ENCODE data around the gene IFT25. TPM values are rescaled to one million over a fixed set of nuclear protein-coding genes. Genes with fewer than 3 reads are reported as not detected.
"Not testable (repeated sequence)": the region's sequence is repeated elsewhere in the genome, so short reads cannot be mapped to it uniquely, and the experiment has no call there.

Gene IFT25
- total and polyA plus RNA-seq, 2 experiments from 2014 or later, result 28.2 to 109 TPM

DNA sequence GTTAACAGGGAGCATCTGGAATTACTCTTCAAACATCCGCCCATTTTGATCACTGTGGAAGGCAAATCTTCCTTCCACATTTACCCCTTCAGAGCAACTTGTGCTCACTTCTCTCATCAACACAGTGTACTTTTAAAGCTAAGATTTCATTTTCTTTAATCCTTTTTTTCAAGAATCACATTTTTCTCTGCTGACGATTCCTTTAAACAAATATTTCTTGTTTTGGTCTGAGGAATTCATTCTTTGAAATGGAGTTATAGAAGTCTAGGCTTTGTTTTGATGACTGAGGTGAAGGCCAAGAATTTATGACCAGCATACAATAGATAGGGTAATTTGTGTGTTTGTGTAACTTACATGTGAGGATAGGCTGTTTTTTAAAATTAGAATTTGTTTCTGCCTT is 26.2 kb upstream of the IFT25 start (continued):
- TF ChIP-seq, protein P1, sequence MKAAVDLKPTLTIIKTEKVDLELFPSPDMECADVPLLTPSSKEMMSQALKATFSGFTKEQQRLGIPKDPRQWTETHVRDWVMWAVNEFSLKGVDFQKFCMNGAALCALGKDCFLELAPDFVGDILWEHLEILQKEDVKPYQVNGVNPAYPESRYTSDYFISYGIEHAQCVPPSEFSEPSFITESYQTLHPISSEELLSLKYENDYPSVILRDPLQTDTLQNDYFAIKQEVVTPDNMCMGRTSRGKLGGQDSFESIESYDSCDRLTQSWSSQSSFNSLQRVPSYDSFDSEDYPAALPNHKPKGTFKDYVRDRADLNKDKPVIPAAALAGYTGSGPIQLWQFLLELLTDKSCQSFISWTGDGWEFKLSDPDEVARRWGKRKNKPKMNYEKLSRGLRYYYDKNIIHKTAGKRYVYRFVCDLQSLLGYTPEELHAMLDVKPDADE (IDR thresholded peaks at IDR 0.05), result no peak
- TF ChIP-seq NANOG (IDR thresholded peaks at IDR 0.05; ENCODE audit: borderline replicate concordance) (no peak), STAT1 (IDR thresholded peaks at IDR 0.05; ENCODE audit: unreplicated experiment) (no peak)

DNA sequence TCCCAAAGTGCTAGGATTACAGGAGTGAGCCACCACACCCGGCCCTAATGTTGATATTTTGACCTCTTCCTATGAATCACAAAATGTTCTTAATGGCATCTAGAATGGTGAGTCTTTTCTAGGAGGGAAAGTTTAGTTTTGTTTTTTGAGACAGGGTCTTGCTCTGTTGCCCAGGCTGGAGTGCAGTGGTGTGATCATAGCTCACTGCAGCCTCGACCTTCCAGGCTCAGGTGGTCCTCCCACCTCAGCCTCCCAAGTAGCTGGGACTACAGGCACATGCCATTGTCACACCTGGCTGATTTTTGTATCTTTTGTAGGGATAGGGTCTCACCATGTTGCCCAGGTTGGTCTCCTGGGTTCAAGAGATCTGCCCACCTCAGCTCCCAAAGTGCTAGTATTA is 23.8 kb upstream of the IFT25 start:
- not testable (repeated sequence) for ATAC-seq; H3K27me3 ChIP-seq (ENCODE audit: insufficient read depth); H3K27me3 Mint-ChIP-seq (ENCODE audit: insufficient read depth, low read depth, poor library complexity); DNase-seq (ENCODE audit: low spot score); H3K4me2 ChIP-seq; H3K4me1 Mint-ChIP-seq; H3F3A ChIP-seq (replicated peaks; ENCODE audit: low read depth); H3K9me2 ChIP-seq (ENCODE audit: insufficient read depth); H3K4me3 Mint-ChIP-seq; H3K4me3 ChIP-seq; H3K27ac ChIP-seq (ENCODE audit: low read depth); H3K79me2 ChIP-seq (replicated peaks; ENCODE audit: insufficient read depth); H2AFZ ChIP-seq; H3K4me1 ChIP-seq (ENCODE audit: insufficient read depth); H3K27ac Mint-ChIP-seq; H3K9me3 Mint-ChIP-seq
- H3K36me3 ChIP-seq (ENCODE audit: insufficient read depth), result peaks cover 37% of the 10 kb centered on the region
- peaks cover 38% of the 10 kb centered on the region for H3K36me3 Mint-ChIP-seq (ENCODE audit: low read depth)
- peaks cover 13% of the 10 kb centered on the region; the same call in 1 of the 2 replicates for H4K20me1 ChIP-seq (replicated peaks; ENCODE audit: insufficient read depth)

DNA sequence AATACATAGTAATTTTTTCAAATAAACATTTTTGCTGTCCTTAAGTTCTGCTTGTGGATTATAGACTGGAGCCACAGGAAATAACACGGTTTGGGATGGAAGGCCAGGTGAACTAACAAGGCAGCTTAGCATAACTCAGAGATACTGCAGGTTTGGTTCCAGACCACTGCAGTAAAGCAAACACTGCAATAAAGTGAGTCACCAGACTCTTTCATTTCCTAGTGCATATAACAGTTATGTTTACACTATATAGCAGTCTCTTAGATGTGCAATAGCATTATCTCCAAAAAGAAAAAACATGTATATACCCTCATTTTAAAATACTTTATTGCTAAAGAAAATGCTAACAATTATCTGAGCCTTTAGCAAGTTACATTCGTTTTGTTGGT is 22.6 kb upstream of the IFT25 start:
- no peaks in the 10 kb centered on the region for H3F3A ChIP-seq (replicated peaks; ENCODE audit: low read depth)
- Mint-ChIP-seq H3K36me3 (ENCODE audit: low read depth) (peaks cover 39% of the 10 kb centered on the region), H3K4me3 (no peak overlapping the region), H3K9me3 (no peaks in the 10 kb centered on the region), H3K4me1 (peaks cover 9% of the 10 kb centered on the region), H3K27me3 (ENCODE audit: insufficient read depth, low read depth, poor library complexity) (peaks cover 6% of the 10 kb centered on the region), H3K27ac (no peak overlapping the region)
- no peak overlapping the region for H3K4me2 ChIP-seq
- no peak overlapping the region for H3K4me3 ChIP-seq
- H3K4me1 ChIP-seq (ENCODE audit: insufficient read depth), result no peaks in the 10 kb centered on the region
- ATAC-seq (no peak), DNase-seq (ENCODE audit: low spot score) (no peak)
- H2AFZ ChIP-seq, result no peak overlapping the region
- H3K27me3 ChIP-seq (ENCODE audit: insufficient read depth), result no peaks in the 10 kb centered on the region
- H3K27ac ChIP-seq (ENCODE audit: low read depth), result no peak overlapping the region
- peaks cover 13% of the 10 kb centered on the region for H4K20me1 ChIP-seq (replicated peaks; ENCODE audit: insufficient read depth)
- no peaks in the 10 kb centered on the region for H3K9me2 ChIP-seq (ENCODE audit: insufficient read depth)
- H3K36me3 ChIP-seq (ENCODE audit: insufficient read depth), result peaks cover 37% of the 10 kb centered on the region
- no peaks in the 10 kb centered on the region for H3K79me2 ChIP-seq (replicated peaks; ENCODE audit: insufficient read depth)
- TF ChIP-seq, protein P2, sequence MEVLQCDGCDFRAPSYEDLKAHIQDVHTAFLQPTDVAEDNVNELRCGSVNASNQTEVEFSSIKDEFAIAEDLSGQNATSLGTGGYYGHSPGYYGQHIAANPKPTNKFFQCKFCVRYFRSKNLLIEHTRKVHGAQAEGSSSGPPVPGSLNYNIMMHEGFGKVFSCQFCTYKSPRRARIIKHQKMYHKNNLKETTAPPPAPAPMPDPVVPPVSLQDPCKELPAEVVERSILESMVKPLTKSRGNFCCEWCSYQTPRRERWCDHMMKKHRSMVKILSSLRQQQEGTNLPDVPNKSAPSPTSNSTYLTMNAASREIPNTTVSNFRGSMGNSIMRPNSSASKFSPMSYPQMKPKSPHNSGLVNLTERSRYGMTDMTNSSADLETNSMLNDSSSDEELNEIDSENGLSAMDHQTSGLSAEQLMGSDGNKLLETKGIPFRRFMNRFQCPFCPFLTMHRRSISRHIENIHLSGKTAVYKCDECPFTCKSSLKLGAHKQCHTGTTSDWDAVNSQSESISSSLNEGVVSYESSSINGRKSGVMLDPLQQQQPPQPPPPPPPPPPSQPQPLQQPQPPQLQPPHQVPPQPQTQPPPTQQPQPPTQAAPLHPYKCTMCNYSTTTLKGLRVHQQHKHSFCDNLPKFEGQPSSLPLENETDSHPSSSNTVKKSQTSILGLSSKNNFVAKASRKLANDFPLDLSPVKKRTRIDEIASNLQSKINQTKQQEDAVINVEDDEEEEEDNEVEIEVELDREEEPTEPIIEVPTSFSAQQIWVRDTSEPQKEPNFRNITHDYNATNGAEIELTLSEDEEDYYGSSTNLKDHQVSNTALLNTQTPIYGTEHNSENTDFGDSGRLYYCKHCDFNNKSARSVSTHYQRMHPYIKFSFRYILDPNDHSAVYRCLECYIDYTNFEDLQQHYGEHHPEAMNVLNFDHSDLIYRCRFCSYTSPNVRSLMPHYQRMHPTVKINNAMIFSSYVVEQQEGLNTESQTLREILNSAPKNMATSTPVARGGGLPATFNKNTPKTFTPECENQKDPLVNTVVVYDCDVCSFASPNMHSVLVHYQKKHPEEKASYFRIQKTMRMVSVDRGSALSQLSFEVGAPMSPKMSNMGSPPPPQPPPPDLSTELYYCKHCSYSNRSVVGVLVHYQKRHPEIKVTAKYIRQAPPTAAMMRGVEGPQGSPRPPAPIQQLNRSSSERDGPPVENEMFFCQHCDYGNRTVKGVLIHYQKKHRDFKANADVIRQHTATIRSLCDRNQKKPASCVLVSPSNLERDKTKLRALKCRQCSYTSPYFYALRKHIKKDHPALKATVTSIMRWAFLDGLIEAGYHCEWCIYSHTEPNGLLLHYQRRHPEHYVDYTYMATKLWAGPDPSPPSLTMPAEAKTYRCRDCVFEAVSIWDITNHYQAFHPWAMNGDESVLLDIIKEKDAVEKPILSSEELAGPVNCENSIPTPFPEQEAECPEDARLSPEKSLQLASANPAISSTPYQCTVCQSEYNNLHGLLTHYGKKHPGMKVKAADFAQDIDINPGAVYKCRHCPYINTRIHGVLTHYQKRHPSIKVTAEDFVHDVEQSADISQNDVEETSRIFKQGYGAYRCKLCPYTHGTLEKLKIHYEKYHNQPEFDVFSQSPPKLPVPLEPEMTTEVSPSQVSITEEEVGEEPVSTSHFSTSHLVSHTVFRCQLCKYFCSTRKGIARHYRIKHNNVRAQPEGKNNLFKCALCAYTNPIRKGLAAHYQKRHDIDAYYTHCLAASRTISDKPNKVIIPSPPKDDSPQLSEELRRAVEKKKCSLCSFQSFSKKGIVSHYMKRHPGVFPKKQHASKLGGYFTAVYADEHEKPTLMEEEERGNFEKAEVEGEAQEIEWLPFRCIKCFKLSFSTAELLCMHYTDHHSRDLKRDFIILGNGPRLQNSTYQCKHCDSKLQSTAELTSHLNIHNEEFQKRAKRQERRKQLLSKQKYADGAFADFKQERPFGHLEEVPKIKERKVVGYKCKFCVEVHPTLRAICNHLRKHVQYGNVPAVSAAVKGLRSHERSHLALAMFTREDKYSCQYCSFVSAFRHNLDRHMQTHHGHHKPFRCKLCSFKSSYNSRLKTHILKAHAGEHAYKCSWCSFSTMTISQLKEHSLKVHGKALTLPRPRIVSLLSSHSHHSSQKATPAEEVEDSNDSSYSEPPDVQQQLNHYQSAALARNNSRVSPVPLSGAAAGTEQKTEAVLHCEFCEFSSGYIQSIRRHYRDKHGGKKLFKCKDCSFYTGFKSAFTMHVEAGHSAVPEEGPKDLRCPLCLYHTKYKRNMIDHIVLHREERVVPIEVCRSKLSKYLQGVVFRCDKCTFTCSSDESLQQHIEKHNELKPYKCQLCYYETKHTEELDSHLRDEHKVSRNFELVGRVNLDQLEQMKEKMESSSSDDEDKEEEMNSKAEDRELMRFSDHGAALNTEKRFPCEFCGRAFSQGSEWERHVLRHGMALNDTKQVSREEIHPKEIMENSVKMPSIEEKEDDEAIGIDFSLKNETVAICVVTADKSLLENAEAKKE (CRISPR knock-in tag; IDR thresholded peaks at IDR 0.05), result no peak
- TF ChIP-seq, protein P3, sequence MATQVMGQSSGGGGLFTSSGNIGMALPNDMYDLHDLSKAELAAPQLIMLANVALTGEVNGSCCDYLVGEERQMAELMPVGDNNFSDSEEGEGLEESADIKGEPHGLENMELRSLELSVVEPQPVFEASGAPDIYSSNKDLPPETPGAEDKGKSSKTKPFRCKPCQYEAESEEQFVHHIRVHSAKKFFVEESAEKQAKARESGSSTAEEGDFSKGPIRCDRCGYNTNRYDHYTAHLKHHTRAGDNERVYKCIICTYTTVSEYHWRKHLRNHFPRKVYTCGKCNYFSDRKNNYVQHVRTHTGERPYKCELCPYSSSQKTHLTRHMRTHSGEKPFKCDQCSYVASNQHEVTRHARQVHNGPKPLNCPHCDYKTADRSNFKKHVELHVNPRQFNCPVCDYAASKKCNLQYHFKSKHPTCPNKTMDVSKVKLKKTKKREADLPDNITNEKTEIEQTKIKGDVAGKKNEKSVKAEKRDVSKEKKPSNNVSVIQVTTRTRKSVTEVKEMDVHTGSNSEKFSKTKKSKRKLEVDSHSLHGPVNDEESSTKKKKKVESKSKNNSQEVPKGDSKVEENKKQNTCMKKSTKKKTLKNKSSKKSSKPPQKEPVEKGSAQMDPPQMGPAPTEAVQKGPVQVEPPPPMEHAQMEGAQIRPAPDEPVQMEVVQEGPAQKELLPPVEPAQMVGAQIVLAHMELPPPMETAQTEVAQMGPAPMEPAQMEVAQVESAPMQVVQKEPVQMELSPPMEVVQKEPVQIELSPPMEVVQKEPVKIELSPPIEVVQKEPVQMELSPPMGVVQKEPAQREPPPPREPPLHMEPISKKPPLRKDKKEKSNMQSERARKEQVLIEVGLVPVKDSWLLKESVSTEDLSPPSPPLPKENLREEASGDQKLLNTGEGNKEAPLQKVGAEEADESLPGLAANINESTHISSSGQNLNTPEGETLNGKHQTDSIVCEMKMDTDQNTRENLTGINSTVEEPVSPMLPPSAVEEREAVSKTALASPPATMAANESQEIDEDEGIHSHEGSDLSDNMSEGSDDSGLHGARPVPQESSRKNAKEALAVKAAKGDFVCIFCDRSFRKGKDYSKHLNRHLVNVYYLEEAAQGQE (IDR thresholded peaks at IDR 0.05; ENCODE audit: unreplicated experiment), result no peak
- TF ChIP-seq ZNF114 (CRISPR knock-in tag; IDR thresholded peaks at IDR 0.05) (no peak), EZH2phosphoT487 (IDR thresholded peaks at IDR 0.05; ENCODE audit: unreplicated experiment) (no peak)
- TF ChIP-seq, protein P4, sequence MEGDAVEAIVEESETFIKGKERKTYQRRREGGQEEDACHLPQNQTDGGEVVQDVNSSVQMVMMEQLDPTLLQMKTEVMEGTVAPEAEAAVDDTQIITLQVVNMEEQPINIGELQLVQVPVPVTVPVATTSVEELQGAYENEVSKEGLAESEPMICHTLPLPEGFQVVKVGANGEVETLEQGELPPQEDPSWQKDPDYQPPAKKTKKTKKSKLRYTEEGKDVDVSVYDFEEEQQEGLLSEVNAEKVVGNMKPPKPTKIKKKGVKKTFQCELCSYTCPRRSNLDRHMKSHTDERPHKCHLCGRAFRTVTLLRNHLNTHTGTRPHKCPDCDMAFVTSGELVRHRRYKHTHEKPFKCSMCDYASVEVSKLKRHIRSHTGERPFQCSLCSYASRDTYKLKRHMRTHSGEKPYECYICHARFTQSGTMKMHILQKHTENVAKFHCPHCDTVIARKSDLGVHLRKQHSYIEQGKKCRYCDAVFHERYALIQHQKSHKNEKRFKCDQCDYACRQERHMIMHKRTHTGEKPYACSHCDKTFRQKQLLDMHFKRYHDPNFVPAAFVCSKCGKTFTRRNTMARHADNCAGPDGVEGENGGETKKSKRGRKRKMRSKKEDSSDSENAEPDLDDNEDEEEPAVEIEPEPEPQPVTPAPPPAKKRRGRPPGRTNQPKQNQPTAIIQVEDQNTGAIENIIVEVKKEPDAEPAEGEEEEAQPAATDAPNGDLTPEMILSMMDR (conservative IDR thresholded peaks at IDR 0.05; ENCODE audit: low read depth in 2 of 2), result no peak

Measured in GM23338 (cell line).